Mesenchymal stem cell (in vitro differentiated cells and primary cell): ENCODE measurements around the gene PIKFYVE.

ENCODE experiments used
- DNase-seq: peaks from one replicate; pipeline ENCODE4 v3.0.0-alpha.2; 2013
- H2AFZ ChIP-seq: one replicate; pipeline ENCODE4 v1.6.1; 2013; ENCODE audit warnings: low read depth, mild to moderate bottlenecking, control low read depth, inconsistent platforms, low read length, moderate library complexity
- H2AK5ac ChIP-seq: 2 replicates; pipeline ENCODE4 v1.6.1; 2013; ENCODE audit warnings: low read length, moderate library complexity, mild to moderate bottlenecking, inconsistent platforms; ENCODE audit not compliant: severe bottlenecking
- H2BK120ac ChIP-seq: one replicate; pipeline ENCODE4 v1.6.1; 2013; ENCODE audit warnings: low read depth, mild to moderate bottlenecking, inconsistent platforms, low read length, moderate library complexity
- H2BK12ac ChIP-seq, 2 experiments: one replicate each; pipeline ENCODE4 v1.6.1; 2013; ENCODE audit warnings: inconsistent platforms in 2 of 2, low read length in 2 of 2, mild to moderate bottlenecking in 2 of 2, moderate library complexity in 2 of 2, control low read depth in 1 of 2
- H2BK15ac ChIP-seq: one replicate; pipeline ENCODE4 v1.6.1; 2013; ENCODE audit warnings: mild to moderate bottlenecking, low read depth, inconsistent platforms; ENCODE audit not compliant: poor library complexity, severe bottlenecking
- H2BK5ac ChIP-seq: 2 replicates; pipeline ENCODE4 v1.6.1; 2013; ENCODE audit warnings: low read depth, mild to moderate bottlenecking, low read length, control low read depth, inconsistent platforms; ENCODE audit not compliant: poor library complexity, severe bottlenecking
- H3K14ac ChIP-seq, 2 experiments: one replicate each; pipeline ENCODE4 v1.6.1; 2013; ENCODE audit warnings: inconsistent platforms in 2 of 2, low read length in 2 of 2, control low read depth in 1 of 2, mild to moderate bottlenecking in 1 of 2, moderate library complexity in 1 of 2
- H3K18ac ChIP-seq, 2 experiments: one replicate each; pipeline ENCODE4 v1.6.1; 2013; ENCODE audit warnings: inconsistent platforms in 2 of 2, low read length in 2 of 2, control low read depth in 1 of 2, low read depth in 1 of 2, mild to moderate bottlenecking in 1 of 2
- H3K23ac ChIP-seq, 2 experiments: one replicate each; pipeline ENCODE4 v1.6.1; 2013; ENCODE audit warnings: inconsistent platforms in 2 of 2, low read length in 2 of 2, mild to moderate bottlenecking in 2 of 2, moderate library complexity in 2 of 2, control low read depth in 1 of 2
- H3K27ac ChIP-seq: 2 replicates; pipeline ENCODE4 v1.5.1; 2013; ENCODE audit warnings: mild to moderate bottlenecking, moderate library complexity, low read length, control low read depth, inconsistent platforms; ENCODE audit not compliant: poor library complexity, severe bottlenecking
- H3K27me3 ChIP-seq, 2 experiments: 2 replicates each; pipeline versions ENCODE4 v1.6.1 to v1.7.0; 2013; ENCODE audit warnings: low read length in 2 of 2, mild to moderate bottlenecking in 2 of 2, moderate library complexity in 2 of 2, control low read depth in 1 of 2, inconsistent platforms in 1 of 2; ENCODE audit not compliant: control insufficient read depth in 1 of 2, insufficient read depth in 1 of 2
- H3K36me3 ChIP-seq, 2 experiments: 2 replicates each; pipeline versions ENCODE4 v1.6.1 to v1.7.0; 2013; ENCODE audit warnings: low read length in 2 of 2, control low read depth in 1 of 2, inconsistent platforms in 1 of 2, low read depth in 1 of 2, mild to moderate bottlenecking in 1 of 2; ENCODE audit not compliant: insufficient read depth in 2 of 2, control insufficient read depth in 1 of 2
- H3K4ac ChIP-seq, 2 experiments: one replicate each; pipeline ENCODE4 v1.6.1; 2013; ENCODE audit warnings: inconsistent platforms in 2 of 2, low read length in 2 of 2, mild to moderate bottlenecking in 2 of 2, moderate library complexity in 2 of 2, control low read depth in 1 of 2, low read depth in 1 of 2
- H3K4me1 ChIP-seq: 2 replicates; pipeline ENCODE4 v1.6.1; 2013; ENCODE audit warnings: low read depth, low read length, control low read depth; ENCODE audit not compliant: control insufficient read depth, insufficient read depth
- H3K4me2 ChIP-seq: 2 replicates; pipeline ENCODE4 v1.6.1; 2013; ENCODE audit warnings: low read length, mild to moderate bottlenecking, inconsistent platforms; ENCODE audit not compliant: poor library complexity, severe bottlenecking
- H3K4me3 ChIP-seq, 2 experiments: 2 replicates each; pipeline versions ENCODE4 v1.5.1 to v1.7.0; 2013; ENCODE audit warnings: low read length in 2 of 2, mild to moderate bottlenecking in 2 of 2, control low read depth in 1 of 2, low read depth in 1 of 2; ENCODE audit not compliant: insufficient read depth in 1 of 2
- H3K79me1 ChIP-seq: replicated peaks from 2 replicates; pipeline ENCODE4 v1.6.1; 2013; ENCODE audit warnings: mild to moderate bottlenecking, control low read depth, low read length, inconsistent platforms; ENCODE audit not compliant: poor library complexity, severe bottlenecking
- H3K9ac ChIP-seq: 2 replicates; pipeline ENCODE4 v1.7.0; 2013; ENCODE audit warnings: mild to moderate bottlenecking, low read length, moderate library complexity
- H3K9me3 ChIP-seq: 2 replicates; pipeline ENCODE4 v1.7.0; 2013; ENCODE audit warnings: mild to moderate bottlenecking, low read length; ENCODE audit not compliant: control insufficient read depth
- H4K8ac ChIP-seq: one replicate; pipeline ENCODE4 v1.6.1; 2013; ENCODE audit warnings: inconsistent platforms, mild to moderate bottlenecking, low read length, moderate library complexity
- H4K91ac ChIP-seq: one replicate; pipeline ENCODE4 v1.6.1; 2013; ENCODE audit warnings: mild to moderate bottlenecking, low read length, inconsistent platforms
- WGBS: methylation state at CpG from one replicate; pipeline ENCODE4 v1.1.7; 2013; ENCODE audit warnings: mixed read lengths; 5-methylcytosine and 5-hydroxymethylcytosine counted together

PIKFYVE gene

DNA sequence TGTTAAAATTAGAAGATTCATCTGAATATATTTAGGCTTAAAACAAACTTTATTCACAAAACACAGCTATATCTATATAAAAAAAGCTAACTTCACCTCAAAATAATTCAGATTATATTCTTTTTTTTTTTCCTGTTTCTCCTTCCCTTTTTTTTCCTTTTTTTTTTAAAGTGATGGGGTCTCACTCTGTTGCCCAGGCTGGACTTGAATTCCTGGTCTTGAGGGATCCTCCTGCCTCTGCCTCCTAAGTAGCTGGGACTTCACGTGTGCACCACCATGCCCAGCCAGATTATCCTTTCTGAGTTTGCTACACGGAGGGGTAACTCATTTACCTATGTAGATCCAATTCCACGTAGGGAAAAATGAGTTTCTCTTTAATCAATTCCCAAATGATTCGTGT, 15.0 kb upstream of the PIKFYVE start:
- no peak for DNase-seq
- Histone ChIP-seq H3K9ac (no peak overlapping the region), H3K4ac (no peak overlapping the region), H2BK5ac (no peak overlapping the region), H2BK12ac (no peak overlapping the region), H4K91ac (no peak overlapping the region), H3K4me1 (peaks cover 2% of the 10 kb centered on the region), H2BK120ac (no peak overlapping the region), H3K27ac (no peak overlapping the region), H3K14ac (no peak overlapping the region), H3K79me1 (peaks cover 22% of the 10 kb centered on the region), H2AFZ (no peak overlapping the region), H4K8ac (no peak overlapping the region), H3K27me3 (no peaks in the 10 kb centered on the region), H2BK15ac (no peak overlapping the region), H3K36me3 (peaks cover 5 to 71% of the 10 kb centered on the region in 2 experiments), H3K23ac (no peak overlapping the region), H2AK5ac (no peak overlapping the region), H3K18ac (no peak overlapping the region), H3K9me3 (no peaks in the 10 kb centered on the region), H3K4me3 (no peak overlapping the region), H3K4me2 (no peak overlapping the region)
- WGBS: 100% methylated on average over 4 of the region's 4 CpGs

DNA sequence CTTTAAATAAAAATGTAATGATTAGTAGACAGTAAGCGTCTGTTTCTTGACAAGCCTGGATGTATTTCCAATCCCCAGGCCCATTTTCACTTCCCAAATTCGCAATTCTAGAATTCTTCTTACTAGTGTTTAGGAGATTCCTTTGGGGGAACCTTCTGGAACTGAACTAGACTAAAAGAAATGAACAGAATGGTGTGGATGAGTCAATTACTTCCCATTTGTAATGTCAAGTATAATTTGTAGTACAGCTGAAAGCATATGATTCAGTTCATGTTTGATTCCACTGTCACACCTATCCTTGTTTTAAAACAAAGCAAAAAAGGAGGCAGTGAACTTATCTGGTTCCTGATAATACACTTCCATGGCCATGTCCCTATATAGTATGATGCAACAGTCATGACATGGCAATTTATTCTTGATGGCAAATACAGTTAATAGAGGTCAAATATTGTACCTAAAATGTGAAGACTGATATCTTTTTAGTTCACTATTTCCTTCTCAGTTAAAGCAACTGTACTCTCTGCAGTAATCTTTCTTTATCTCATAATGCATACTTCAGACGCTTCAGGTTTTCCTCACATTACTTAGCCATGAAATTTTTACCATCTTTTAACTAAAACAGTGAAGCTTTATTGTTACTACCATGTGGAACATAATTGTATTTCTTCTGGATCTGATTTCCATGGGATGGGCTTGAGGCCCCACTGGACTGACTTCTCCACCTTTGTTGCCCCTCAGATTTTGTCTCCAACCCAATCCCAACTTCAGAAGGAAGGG, 13.2 kb upstream of the PIKFYVE start:
- no peak overlapping the region for H2BK15ac ChIP-seq
- peak overlapping the region; percentile 37 for H3K4me2 ChIP-seq
- H3K36me3 ChIP-seq: peaks cover 5 to 56% of the 10 kb centered on the region in 2 experiments
- H3K23ac ChIP-seq: no peak overlapping the region
- H3K14ac ChIP-seq: no peak overlapping the region
- H2BK120ac ChIP-seq: no peak overlapping the region
- H3K4me1 ChIP-seq: peaks cover 2% of the 10 kb centered on the region
- no peak overlapping the region for H2AK5ac ChIP-seq
- H2BK12ac ChIP-seq: no peak overlapping the region
- H4K8ac ChIP-seq: no peak overlapping the region
- no peaks in the 10 kb centered on the region for H3K9me3 ChIP-seq
- H2AFZ ChIP-seq: no peak overlapping the region
- peak; percentile 16 for DNase-seq
- 100% methylated on average over 1 of the region's 3 CpGs for WGBS
- H3K18ac ChIP-seq: no peak overlapping the region
- H3K9ac ChIP-seq: peak overlapping the region; percentile 87
- H3K4me3 ChIP-seq: peak overlapping the region in 1 of 2 experiments; percentile 98
- no peak overlapping the region for H2BK5ac ChIP-seq
- H3K79me1 ChIP-seq: peaks cover 20% of the 10 kb centered on the region
- no peak overlapping the region for H4K91ac ChIP-seq
- H3K27ac ChIP-seq: no peak overlapping the region
- H3K27me3 ChIP-seq: no peaks in the 10 kb centered on the region
- H3K4ac ChIP-seq: no peak overlapping the region

DNA sequence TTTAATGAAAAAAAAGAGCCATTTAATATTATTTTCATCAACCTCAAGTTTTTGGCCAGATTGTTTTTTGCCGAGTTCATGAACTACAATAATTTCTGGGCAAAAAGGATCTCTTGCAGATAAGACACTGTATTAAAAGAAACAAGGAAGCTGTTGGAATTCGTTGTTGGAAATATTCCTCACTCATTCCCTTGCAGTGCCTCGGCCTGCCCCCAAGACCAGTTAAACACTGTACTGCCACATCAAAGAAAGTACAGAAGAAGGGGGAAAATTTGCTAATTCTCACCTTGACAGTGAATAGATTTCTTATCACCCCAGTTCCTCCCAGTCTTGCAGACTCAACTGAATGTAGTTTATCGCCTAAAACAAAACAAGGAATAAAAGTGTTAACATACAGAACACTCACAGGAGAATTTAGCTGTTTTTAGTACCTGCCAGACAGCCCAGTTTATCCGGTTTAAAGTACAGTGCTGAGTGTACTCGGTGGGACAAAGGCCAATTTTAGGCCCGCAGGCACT, 12.4 kb upstream of the PIKFYVE start:
- peaks cover 15% of the 10 kb centered on the region for H3K79me1 ChIP-seq
- peak overlapping the region; percentile 87 for H3K9ac ChIP-seq
- no peaks in the 10 kb centered on the region for H3K27me3 ChIP-seq
- no peak overlapping the region for H4K91ac ChIP-seq
- DNase-seq: no peak
- peak overlapping the region; percentile 62 to 98 for H3K4me3 ChIP-seq
- no peak overlapping the region for H2BK15ac ChIP-seq
- H3K23ac ChIP-seq: no peak overlapping the region
- H2BK5ac ChIP-seq: no peak overlapping the region
- peak overlapping the region; percentile 88 for H3K4me2 ChIP-seq
- peaks cover under 1 to 49% of the 10 kb centered on the region in 2 experiments for H3K36me3 ChIP-seq
- H2AK5ac ChIP-seq: no peak overlapping the region
- H3K27ac ChIP-seq: peak overlapping the region; percentile 1
- peak overlapping the region in 1 of 2 experiments; percentile 58 for H3K18ac ChIP-seq
- H4K8ac ChIP-seq: no peak overlapping the region
- 23% methylated on average over 7 of the region's 7 CpGs for WGBS
- no peak overlapping the region for H2AFZ ChIP-seq
- H3K4ac ChIP-seq: peak overlapping the region in 1 of 2 experiments; percentile 41
- no peak overlapping the region for H2BK12ac ChIP-seq
- no peak overlapping the region for H2BK120ac ChIP-seq
- H3K14ac ChIP-seq: no peak overlapping the region
- H3K9me3 ChIP-seq: no peaks in the 10 kb centered on the region
- H3K4me1 ChIP-seq: peaks cover 2% of the 10 kb centered on the region

DNA sequence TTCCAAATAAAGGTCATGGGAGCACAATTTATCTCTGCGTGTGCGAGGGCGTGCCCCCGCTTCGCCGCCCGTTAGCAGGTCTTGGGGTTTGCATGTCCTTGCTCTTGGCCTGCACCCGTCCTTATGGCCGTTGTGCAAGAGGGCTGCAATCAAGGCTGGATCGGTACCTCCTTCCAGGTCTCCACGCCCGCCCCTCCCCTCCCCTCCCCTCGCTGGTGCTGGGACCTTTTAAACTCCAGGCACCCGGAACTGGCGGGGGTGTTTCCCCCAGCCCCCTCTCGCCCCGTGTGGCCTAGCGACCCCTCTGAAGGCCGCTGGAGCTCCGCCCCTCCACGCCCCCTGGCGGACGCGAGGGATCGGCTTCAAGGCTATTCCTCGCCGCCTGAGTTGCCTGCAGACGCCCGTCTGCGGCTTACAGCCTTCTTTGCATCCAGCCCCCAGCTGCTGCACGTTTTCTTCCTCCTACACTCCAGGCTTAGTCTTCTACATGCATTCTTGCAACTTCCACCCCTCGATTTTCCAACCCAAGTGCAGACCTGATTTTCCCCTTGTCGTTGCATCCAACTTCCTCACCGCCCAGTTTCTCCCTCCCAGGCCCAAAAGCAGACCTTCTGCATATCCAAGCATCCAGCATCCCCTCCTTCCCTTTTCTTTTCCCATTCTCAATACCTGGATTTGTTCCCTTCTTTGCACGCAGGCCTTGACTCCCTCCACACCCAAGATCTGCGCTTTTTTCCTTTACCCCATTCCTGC, 11.8 kb upstream of the PIKFYVE start:
- DNase-seq: peak; percentile 86
- H3K18ac ChIP-seq: peak overlapping the region; percentile 6 to 58
- no peak overlapping the region for H2BK5ac ChIP-seq
- no peak overlapping the region for H2BK12ac ChIP-seq
- peak overlapping the region; percentile 91 for H2AFZ ChIP-seq
- H4K91ac ChIP-seq: peak overlapping the region; percentile 52
- no peak overlapping the region for H3K14ac ChIP-seq
- WGBS: under 1% methylated on average over 36 of the region's 36 CpGs
- H2BK15ac ChIP-seq: no peak overlapping the region
- H3K9ac ChIP-seq: peak overlapping the region; percentile 87
- H3K4ac ChIP-seq: peak overlapping the region; percentile 0 to 6
- H4K8ac ChIP-seq: no peak overlapping the region
- H3K36me3 ChIP-seq: peaks cover 0 to 42% of the 10 kb centered on the region in 2 experiments
- no peak overlapping the region for H2BK120ac ChIP-seq
- H3K79me1 ChIP-seq: peaks cover 15% of the 10 kb centered on the region
- peak overlapping the region; percentile 15 for H3K27ac ChIP-seq
- H3K4me2 ChIP-seq: peak overlapping the region; percentile 88
- peak overlapping the region in 1 of 2 experiments; percentile 3 for H3K23ac ChIP-seq
- peaks cover 2% of the 10 kb centered on the region for H3K4me1 ChIP-seq
- no peaks in the 10 kb centered on the region for H3K27me3 ChIP-seq
- H3K9me3 ChIP-seq: no peaks in the 10 kb centered on the region
- H2AK5ac ChIP-seq: no peak overlapping the region
- peak overlapping the region; percentile 62 to 98 for H3K4me3 ChIP-seq
